Measurements from ENCODE around the gene ATP6V1G3.

DNA sequence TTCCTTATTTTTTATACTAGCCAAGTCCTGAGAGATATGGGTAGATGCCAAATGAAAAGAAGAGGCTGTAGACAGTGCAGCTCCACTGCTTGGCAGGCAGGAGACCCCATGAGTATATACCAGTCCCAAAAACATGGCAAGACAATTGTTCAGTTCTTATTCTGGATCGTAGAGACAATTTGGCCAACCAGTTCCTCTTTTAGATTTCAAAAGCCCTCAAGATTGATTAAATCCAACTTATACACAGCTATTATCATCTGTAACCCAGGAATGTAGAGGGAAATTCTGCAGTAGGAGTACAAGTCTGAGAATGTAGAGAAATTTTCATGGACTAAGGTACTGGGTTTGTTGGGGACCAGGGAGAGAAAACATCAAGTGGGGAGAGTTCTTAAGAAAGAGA is 50.3 kb downstream of the ATP6V1G3 start:
- TF ChIP-seq CTCF (conservative IDR thresholded peaks at IDR 0.05; ENCODE audit: low read length) (no peak), EZH2phosphoT487 (IDR thresholded peaks at IDR 0.05; ENCODE audit: borderline replicate concordance) (no peak)
